ENCODE measurements around the gene APOA1.

- TF ChIP-seq CTCF (optimal IDR thresholded peaks at IDR 0.05 in 1 of 3, IDR thresholded peaks at IDR 0.05 in 1 of 3, conservative IDR thresholded peaks at IDR 0.05 in 1 of 3; ENCODE audit: extremely low read depth in 1 of 3, insufficient read depth in 2 of 3, low read length in 3 of 3) (no peak), EZH2 (IDR thresholded peaks at IDR 0.05; ENCODE audit: low read length) (no peak)
Measured at GRCh38 chr11:116851626-116852025, 14.2 kb upstream of the APOA1 start.
